HG03520 (cell line): ENCODE results near the gene DOK5.

Experiments used
- ATAC-seq: cut with Tn5 transposase; IDR thresholded peaks from one replicate; pipeline ENCODE4 v1.9.1; 2021; ENCODE audit warnings: mild to moderate bottlenecking, moderate library complexity; ENCODE audit not compliant: unreplicated experiment

DOK5 gene

GRCh38 chr20:54510541-54511129 is 35.2 kb downstream of the DOK5 start:
- no peak for ATAC-seq

DNA sequence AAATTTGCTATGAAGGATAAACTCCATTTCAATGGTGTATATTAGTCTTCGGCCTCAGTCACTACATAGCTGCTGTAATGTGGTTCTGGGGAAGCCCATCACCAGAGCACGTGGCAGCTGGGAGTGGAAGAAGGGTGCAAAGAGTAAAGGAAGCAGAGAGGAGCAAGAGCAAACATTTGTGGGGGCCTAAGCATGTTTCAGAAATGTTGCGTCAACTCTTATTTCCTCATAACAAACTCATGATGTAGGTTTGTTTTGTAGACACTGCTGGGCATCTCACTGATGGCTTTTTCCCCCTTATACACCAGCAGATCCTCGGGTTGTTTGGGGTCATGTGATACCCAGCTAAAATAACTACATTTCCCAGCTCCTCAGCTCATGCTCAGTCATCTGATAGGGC is 37.3 kb downstream of the DOK5 start:
- ATAC-seq = no peak

DNA sequence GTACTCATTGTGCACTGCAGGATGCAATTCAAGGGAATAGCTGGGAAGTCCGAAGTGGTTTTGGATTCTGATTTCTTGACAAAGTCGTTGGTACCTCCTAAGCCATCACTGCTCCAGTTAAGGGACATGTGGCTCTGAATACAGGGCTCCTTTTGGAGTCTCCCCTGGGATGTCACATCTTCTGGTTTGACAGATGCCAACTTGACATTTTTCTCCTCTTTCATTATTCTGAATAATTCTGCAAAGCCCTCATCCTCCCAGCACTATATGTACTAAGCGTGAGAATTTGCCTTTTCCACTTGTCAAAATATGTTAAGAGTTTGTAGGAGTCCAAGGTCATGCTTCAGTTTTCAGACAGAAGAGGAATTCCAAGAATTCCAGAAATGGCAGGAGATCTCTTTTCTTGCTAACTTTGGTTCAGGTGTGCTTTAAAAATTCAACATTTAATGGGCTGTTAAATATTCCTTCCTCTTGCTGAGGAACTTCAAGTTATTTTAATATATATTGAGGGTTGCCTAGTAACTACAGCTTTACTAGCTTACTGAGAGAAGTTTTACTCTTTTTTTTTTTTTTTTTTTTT is 38.7 kb downstream of the DOK5 start:
- no peak for ATAC-seq

GRCh38 chr20:54515793-54516628 is 40.6 kb downstream of the DOK5 start:
- ATAC-seq = no peak

GRCh38 chr20:54517241-54517975 is 42.0 kb downstream of the DOK5 start:
- ATAC-seq = no peak

GRCh38 chr20:54524849-54525248 is 49.5 kb downstream of the DOK5 start:
- ATAC-seq = no peak

DNA sequence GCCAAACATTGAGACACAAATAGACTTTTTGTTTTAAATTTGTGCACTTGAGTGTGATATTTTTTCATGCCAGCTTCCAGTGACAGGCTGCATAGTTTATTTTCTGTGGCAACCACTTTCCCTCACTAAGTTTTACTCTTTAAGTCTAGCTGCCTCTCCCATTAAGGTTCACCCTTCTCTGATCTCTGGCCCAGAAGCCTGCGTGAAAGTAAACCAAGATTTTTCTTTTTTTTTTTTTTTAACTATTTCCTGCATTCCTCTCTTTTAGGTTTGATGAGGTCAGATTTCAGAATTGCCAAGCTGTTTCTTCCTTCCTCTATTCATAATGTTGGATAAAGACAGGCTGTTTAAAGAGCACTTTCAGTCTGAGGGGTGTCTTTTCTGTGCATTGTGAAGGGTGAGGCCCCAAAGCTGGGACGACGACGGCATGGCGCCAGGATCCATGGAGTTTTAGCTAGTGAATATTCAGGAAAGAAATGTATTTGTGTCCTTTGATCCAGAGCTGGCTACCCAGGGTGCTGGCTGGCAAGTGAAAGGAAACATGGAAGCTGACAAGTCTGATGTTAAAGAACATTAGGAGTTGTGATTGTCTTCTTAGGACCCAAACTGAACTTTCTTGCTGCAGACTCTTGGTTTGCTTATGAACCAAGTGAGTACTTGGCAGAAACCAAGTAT is 50.7 kb downstream of the DOK5 start:
- no peak for ATAC-seq

GRCh38 chr20:54526801-54527200 is 51.4 kb downstream of the DOK5 start:
- ATAC-seq = no peak

DNA sequence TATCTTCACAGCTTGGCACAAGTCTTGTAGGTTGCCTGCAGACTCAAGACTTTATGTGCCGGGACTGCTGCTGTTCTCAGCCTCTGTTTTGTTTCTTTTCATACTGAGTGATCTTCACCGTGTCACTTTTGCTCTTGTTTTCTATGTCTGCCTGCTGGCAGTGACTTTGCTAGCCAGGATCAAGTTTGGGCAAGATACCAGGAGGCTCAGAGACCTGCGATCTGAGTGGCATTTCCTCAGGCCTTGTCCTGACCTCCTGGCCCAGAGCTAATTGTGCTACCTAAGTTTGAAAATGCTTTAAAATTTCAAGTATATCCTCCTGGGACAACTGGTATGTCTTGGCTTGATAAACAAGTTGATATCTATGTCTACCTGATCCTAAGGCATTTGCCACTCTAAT is 57.2 kb downstream of the DOK5 start:
- no peak for ATAC-seq

- no peak for ATAC-seq
These were observed 58.7 kb downstream of the DOK5 start for GRCh38 chr20:54534101-54534500.

GRCh38 chr20:54535033-54535432 is 59.6 kb downstream of the DOK5 start:
- ATAC-seq = no peak

DNA sequence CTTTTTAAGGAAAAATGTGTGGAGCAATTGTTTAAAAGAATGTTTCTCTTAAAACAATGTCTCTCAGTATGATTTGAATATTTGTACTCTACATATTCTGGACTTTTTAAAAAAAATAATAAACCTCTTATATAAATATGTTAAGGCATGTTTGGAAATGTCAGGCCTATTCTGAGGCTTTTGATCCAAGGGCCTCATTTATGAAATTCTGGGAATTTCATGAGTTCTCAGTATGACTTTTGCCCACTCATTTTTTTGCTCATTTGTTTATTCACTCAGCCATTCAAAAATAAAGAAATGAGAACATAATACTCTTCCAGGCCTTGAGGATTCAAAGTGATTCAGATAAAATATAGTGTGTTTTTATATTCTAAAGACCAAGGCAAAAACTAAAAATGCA is 60.4 kb downstream of the DOK5 start:
- no peak for ATAC-seq

DNA sequence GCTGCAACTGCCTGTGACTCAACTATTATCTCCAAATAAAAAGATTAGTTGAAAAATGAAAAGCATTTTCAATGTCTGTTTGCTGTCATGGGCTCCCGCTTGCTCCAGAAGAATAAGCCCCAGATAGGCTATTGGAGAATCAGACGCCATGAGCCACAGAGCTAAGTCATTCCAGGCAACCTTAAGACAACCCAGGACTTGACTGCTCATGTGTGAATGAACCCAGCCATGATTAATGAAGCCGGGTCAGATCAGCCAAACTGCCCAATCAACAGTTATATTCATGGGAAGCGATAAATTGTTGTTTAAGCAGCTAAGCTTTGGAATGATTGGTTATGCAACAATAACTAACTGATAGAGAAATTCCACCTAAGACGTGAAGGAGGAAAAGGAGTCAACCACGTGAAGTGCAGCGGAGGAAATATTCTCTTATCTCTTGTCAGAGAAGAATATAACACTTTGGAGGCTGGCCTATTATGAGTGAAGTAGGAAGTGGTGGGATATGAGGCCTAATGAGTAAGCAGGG is 64.2 kb downstream of the DOK5 start:
- ATAC-seq = no peak

GRCh38 chr20:54543369-54543768 is 68.0 kb downstream of the DOK5 start:
- no peak for ATAC-seq

DNA sequence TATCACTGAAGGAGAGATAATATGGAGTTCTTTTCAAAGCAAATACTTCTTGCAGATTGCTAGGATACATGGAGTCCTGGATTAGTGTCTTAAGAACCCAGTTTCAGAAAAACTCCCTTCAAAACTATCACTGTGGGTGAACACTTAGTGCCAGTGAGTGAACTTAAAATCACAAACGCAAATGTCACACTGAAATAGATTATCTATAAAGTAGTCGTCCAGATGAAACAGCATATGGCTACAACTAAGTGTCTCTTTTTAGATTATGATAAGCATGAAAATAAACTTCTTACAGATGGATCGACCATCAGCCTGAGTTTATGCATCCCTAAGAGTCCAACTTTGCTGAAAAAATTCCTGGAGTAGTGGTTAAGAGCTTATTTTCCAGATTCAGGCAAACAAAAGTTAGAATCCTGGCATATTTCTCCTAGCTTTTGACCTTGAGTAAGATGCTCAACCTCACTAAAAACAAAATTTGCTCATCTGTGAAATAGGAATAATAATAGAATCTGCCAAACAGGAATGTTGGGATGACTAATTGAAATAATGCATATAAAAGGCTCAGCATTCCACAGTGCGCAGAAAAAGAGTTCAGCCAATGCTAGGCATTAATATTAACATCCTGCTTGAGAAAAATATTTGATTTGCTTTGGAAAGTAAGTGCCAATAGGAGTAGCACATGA is 70.4 kb downstream of the DOK5 start:
- no peak for ATAC-seq

DNA sequence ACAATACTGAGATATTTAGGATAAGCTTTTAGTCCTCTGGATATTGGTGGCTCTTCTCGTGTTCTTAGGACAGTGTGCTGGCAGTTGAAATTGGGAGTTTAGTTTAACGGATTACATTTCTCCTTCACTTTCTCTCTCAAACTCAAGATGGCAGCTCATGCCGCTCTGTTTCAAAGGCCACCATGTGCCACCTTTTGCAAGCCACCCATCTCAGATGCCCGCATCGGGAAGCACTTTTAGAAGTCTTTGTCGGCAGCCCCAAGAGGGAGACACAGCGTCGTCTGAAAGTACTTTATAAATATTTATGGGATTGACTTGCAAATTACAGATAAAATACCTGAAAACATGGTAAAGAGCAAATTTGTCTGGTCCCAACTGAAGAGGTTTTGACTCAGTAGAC is 73.5 kb downstream of the DOK5 start:
- ATAC-seq = no peak

- no peak for ATAC-seq
These were observed 74.4 kb downstream of the DOK5 start for GRCh38 chr20:54549658-54550326.

DNA sequence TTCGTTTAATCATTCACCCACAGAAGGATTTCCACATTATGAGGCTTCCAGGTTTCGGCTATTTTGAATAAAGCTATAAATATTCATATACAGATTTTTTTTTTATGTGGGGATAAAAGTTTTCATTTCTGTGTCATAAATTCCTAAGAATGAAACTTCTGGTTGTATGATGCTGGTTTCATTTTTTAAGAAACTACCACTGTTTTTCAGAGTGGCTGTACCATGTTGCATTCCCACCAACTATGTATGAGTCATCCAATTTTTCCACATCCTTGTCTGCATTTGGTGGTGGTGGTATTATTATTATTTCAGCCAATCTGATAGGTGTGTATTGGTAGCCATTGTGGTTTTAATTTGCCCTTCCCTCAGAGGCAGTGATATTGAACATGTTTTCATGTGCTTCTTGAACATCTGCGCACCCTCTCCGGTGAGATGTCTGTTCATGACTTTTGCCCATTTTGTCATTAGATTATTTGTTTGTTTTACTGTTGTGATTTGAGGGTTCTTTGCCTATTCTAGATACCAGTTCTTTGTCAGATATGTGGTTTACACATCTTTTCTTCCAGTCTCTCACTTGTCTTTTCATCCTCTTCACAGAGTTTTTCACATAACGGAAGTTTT is 75.5 kb downstream of the DOK5 start:
- no peak for ATAC-seq

DNA sequence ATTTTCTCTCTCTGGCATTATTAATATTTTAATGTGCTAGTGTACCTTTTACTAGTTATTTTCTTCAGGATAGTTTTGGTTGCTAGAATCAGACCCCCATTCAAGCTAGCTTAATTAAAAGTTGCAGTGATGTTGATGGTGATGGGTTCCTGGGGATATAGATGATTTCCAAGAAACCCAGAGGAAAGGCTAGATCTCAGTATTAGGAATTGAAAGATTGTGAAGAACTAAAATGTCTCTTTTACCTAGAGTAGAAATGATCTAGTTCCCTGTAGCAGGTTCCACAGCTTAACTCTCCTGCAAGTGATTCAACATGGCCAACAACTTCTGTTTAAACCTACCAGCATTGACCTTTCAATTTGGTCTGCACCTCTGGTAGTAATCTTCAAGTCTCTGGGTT is 78.6 kb downstream of the DOK5 start:
- ATAC-seq = no peak
